ENCODE data around the gene TAC3.

GRCh38 chr12:57004651-57005050, 11.7 kb downstream of the TAC3 start:
- TF ChIP-seq SUZ12 (IDR thresholded peaks at IDR 0.05; ENCODE audit: extremely low read depth, insufficient read depth, insufficient read length) (no peak), ZNF274 (IDR thresholded peaks at IDR 0.05; ENCODE audit: low read depth, low read length) (no peak)

Measured in NT2/D1 (cell line).